ENCODE results near the gene ZFYVE28. TPM values are rescaled to one million over a fixed set of nuclear protein-coding genes. Genes with fewer than 3 reads are reported as not detected.

The ZFYVE28 gene
- total RNA-seq, 2 experiments from 2014 or later: 26.2 to 28.0 TPM

DNA sequence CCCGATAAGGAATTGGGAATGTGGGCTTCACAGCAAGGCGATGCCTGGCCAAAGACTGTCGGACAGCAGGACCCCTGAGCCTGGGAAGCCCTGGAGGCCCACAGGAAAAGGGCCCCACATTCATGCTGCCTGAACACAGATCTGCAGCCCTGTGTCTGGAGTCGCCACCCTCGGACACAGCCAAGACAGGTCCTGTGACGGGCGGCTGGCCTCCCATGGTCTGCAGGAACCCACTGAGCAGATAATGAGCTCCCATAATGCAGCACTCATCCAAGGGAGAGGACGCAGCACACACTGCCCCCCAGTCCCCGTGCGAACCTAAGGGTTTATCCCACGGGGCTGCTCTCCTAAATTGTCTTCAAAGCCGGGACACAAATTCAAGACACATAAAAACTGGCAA is 30.6 kb downstream of the ZFYVE28 start:
- ATAC-seq (ENCODE audit: poor library complexity) (no peak), DNase-seq (no peak)
- no peaks in the 10 kb centered on the region for H3K9me3 Mint-ChIP-seq
- peaks cover 24% of the 10 kb centered on the region for H3K4me1 Mint-ChIP-seq (ENCODE audit: low read depth)
- TF ChIP-seq, protein P1, sequence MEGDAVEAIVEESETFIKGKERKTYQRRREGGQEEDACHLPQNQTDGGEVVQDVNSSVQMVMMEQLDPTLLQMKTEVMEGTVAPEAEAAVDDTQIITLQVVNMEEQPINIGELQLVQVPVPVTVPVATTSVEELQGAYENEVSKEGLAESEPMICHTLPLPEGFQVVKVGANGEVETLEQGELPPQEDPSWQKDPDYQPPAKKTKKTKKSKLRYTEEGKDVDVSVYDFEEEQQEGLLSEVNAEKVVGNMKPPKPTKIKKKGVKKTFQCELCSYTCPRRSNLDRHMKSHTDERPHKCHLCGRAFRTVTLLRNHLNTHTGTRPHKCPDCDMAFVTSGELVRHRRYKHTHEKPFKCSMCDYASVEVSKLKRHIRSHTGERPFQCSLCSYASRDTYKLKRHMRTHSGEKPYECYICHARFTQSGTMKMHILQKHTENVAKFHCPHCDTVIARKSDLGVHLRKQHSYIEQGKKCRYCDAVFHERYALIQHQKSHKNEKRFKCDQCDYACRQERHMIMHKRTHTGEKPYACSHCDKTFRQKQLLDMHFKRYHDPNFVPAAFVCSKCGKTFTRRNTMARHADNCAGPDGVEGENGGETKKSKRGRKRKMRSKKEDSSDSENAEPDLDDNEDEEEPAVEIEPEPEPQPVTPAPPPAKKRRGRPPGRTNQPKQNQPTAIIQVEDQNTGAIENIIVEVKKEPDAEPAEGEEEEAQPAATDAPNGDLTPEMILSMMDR (IDR thresholded peaks at IDR 0.05): no peak
- intact Hi-C loops (cut with DNase I, micrococcal nuclease): no loop called here
- H3K27ac Mint-ChIP-seq: no peak overlapping the region
- Histone ChIP-seq H3K4me1 (ENCODE audit: insufficient read depth, low read length) (peaks cover 23% of the 10 kb centered on the region), H3K27me3 (ENCODE audit: control insufficient read depth in 1 of 2, insufficient read depth in 2 of 2, low read length in 2 of 2) (no peaks in the 10 kb centered on the region), H3K27ac (ENCODE audit: low read depth in 1 of 2, low read length in 2 of 2) (no peak overlapping the region), H3K4me3 (ENCODE audit: low read length) (no peak overlapping the region), H3K36me3 (ENCODE audit: insufficient read depth, low read length) (peaks cover 6% of the 10 kb centered on the region), H3K9me3 (ENCODE audit: control insufficient read depth in 1 of 2, insufficient read depth in 1 of 2, low read length in 2 of 2) (no peaks in the 10 kb centered on the region)
- no peak overlapping the region for H3K4me3 Mint-ChIP-seq
- peaks cover 7% of the 10 kb centered on the region for H3K27me3 Mint-ChIP-seq
- ChIA-PET CTCF (interaction anchor here (1.0 kb wide), 1 partner anchor 31 kb away, joined by 3 read pairs; the partner anchor contains the start of gene CFAP99), POLR2A (no interaction called here)
- no peaks in the 10 kb centered on the region for H3K36me3 Mint-ChIP-seq (ENCODE audit: low read depth)

DNA sequence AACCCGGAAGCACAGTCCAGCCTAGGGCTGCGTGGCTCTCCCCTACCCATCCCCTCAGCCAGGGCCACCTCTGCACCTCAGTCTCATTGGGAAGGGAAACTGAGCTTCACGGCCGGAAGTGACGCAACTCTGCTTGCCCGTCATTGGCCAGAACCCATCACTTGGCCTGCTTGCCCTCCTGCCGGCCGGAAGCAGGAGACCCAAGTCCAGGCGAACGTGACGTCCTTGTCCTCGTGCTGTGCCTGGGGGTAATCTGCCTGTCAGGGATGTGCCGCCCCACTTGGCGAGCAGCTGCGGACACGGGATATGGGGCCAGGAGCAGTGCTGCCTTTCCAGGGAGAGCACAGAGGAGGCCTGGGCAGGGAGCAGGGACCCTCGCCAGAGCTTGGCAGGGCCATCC is 31.2 kb downstream of the ZFYVE28 start:
- H3K36me3 Mint-ChIP-seq (ENCODE audit: low read depth): no peaks in the 10 kb centered on the region
- H3K27me3 Mint-ChIP-seq: peaks cover 7% of the 10 kb centered on the region
- intact Hi-C loops (cut with DNase I, micrococcal nuclease): no loop called here
- Histone ChIP-seq H3K9me3 (ENCODE audit: control insufficient read depth in 1 of 2, insufficient read depth in 1 of 2, low read length in 2 of 2) (no peaks in the 10 kb centered on the region), H3K36me3 (ENCODE audit: insufficient read depth, low read length) (peaks cover 6% of the 10 kb centered on the region), H3K27me3 (ENCODE audit: control insufficient read depth in 1 of 2, insufficient read depth in 2 of 2, low read length in 2 of 2) (no peaks in the 10 kb centered on the region), H3K4me3 (ENCODE audit: low read length) (no peak overlapping the region), H3K27ac (ENCODE audit: low read depth in 1 of 2, low read length in 2 of 2) (no peak overlapping the region), H3K4me1 (ENCODE audit: insufficient read depth, low read length) (peaks cover 23% of the 10 kb centered on the region)
- ChIA-PET CTCF (no interaction called here), POLR2A (no interaction called here)
- H3K27ac Mint-ChIP-seq: no peak overlapping the region
- ATAC-seq (ENCODE audit: poor library complexity) (no peak), DNase-seq (no peak)
- H3K4me3 Mint-ChIP-seq: no peak overlapping the region
- no peaks in the 10 kb centered on the region for H3K9me3 Mint-ChIP-seq
- TF ChIP-seq, protein P1 (IDR thresholded peaks at IDR 0.05): no peak
- peaks cover 27% of the 10 kb centered on the region for H3K4me1 Mint-ChIP-seq (ENCODE audit: low read depth)

DNA sequence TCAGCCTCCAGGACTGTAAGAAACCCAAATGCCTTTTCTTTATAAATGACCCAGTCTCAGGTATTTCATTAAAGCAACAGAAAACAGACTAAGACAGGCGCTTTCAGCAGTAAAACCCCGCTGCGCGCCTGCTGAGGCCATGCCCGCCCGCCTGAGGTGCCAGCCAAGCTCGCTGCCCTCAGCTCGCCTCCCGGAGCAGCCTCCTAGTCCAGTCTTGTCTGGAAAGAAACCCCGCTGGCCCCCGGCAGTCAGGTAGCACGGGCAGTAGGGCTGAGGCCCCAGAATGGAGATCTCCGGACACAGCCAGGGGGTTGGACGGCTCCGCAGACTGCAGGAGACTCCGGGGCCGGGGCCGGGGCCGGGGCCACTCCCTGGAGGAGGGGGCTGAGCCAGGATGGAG is 31.7 kb downstream of the ZFYVE28 start:
- Mint-ChIP-seq H3K27me3 (peaks cover 7% of the 10 kb centered on the region), H3K36me3 (ENCODE audit: low read depth) (no peaks in the 10 kb centered on the region), H3K27ac (no peak overlapping the region), H3K4me1 (ENCODE audit: low read depth) (peaks cover 25% of the 10 kb centered on the region), H3K9me3 (no peaks in the 10 kb centered on the region), H3K4me3 (no peak overlapping the region)
- H3K36me3 ChIP-seq (ENCODE audit: insufficient read depth, low read length): peaks cover 6% of the 10 kb centered on the region
- no peaks in the 10 kb centered on the region for H3K27me3 ChIP-seq (ENCODE audit: control insufficient read depth in 1 of 2, insufficient read depth in 2 of 2, low read length in 2 of 2)
- H3K27ac ChIP-seq (ENCODE audit: low read depth in 1 of 2, low read length in 2 of 2): no peak overlapping the region
- TF ChIP-seq, protein P1 (IDR thresholded peaks at IDR 0.05): no peak
- no peak for DNase-seq
- no peak for ATAC-seq (ENCODE audit: poor library complexity)
- CTCF ChIA-PET: no interaction called here
- intact Hi-C loops (cut with DNase I, micrococcal nuclease): no loop called here
- H3K4me3 ChIP-seq (ENCODE audit: low read length): no peak overlapping the region
- H3K4me1 ChIP-seq (ENCODE audit: insufficient read depth, low read length): peaks cover 23% of the 10 kb centered on the region
- POLR2A ChIA-PET: no interaction called here
- peaks cover 0 to 2% of the 10 kb centered on the region in 2 experiments for H3K9me3 ChIP-seq (ENCODE audit: control insufficient read depth in 1 of 2, insufficient read depth in 1 of 2, low read length in 2 of 2)

Data from CD4-positive, alpha-beta T cell (primary cell).